GM21786 (cell line): ENCODE measurements around the gene TMEM39B.
"Not testable (repeated sequence)": the region's sequence is repeated elsewhere in the genome, so short reads cannot be mapped to it uniquely, and the experiment has no call there.

Experiments used
- ATAC-seq: cut with Tn5 transposase; IDR thresholded peaks from one replicate; pipeline ENCODE4 v1.9.1; 2021; ENCODE audit not compliant: unreplicated experiment

Gene TMEM39B

DNA sequence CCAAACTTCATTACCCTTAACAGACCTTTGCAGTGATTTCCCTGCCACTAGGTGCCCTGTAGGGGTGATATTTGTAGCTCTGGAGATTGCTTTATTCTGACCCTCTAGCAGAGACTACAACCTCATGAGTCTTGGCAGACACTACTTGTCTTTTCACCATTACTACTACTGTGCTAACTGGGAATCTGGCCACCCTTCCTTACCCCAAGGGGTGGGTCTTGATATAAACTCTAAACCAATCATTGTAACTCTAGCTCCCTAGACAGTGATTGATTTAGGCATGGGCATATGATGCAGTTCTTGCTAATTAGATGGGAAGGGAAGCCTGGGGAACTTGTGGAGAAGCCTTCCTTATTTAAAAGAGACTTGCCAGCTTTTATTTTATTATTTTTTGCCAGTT is 39.0 kb downstream of the TMEM39B start:
- ATAC-seq, result no peak

DNA sequence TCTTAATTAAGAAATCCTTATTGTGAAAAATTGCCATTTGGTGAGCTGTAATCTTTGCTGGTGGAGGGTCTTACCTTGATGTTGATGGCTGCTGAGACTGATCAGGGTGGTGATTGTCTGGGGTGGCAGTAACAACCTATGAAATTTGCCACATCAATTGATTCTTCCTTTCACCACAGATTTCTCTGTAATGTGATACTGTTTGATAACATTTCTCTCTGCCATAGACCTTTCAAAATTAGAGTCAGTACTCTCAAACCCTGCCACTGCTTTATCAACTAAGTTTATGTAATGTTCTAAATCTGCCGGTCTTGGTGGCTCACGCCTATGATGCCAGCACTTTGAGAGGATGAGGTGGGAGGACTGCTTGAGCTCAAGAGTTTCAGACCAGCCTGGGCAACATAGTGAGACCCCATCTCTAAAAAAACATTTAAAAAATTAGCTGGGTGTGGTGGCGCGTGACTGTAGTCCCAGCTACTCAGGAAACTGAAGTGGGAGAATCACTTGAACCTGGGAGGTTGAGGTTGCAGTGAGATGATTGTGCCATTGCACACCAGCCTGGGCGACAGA is 40.2 kb downstream of the TMEM39B start:
- ATAC-seq, result no peak

DNA sequence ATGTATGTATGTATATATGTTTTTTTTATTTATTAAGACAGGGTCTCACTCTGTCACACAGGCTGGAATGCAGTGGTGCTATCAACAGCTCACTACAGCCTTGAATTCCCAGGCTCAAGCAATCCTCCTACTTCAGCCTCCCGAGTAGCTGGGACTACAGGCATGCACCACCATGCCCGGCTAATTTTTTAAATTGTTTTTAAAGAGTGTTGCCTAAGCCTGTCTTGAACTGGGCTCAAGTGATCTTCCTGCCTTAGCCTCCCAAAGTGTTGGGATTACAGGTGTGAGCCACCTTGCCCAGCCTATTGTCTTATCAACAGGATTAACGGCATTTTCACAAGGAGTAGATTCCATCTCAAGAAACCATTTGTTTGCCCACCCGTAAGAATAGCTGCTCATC is 40.7 kb downstream of the TMEM39B start:
- ATAC-seq, result not testable (repeated sequence)

DNA sequence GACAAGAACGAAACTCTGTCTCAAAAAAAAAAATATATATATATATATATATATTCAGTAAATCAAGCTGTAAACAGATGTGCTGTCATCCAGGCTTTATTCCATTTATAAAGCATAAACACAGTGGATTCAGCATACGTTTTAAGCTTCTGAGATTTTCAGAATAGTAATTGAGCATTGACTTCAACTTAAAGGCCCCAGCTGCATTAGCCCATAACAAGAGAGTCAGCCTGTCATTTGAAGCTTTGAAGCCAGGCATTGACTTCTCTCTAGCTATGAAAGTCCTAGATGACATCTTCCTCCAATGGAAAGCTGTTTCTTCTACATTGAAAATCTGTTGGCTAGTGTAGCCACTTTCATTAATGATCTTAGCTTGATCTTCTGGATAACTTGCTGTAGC is 41.7 kb downstream of the TMEM39B start:
- no peak for ATAC-seq

DNA sequence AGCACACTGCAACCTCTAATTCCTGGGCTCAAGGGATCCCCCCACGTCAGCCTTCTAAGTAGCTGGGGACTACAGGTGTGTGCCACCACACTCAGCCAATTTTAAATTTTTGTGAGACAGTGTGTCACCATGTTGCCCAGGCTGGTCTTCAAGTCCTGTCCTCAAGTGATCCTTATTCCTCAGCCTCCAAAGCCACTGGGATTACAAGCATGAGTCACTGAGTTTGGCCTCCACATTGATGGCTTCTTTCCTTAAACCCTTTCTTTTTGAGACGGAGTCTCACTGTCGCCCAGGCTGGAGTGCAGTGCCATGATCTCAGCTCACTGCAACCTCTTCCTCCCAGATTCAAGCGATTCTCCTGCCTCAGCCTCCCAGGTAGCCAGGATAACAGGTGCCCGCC is 42.8 kb downstream of the TMEM39B start:
- no peak for ATAC-seq

DNA sequence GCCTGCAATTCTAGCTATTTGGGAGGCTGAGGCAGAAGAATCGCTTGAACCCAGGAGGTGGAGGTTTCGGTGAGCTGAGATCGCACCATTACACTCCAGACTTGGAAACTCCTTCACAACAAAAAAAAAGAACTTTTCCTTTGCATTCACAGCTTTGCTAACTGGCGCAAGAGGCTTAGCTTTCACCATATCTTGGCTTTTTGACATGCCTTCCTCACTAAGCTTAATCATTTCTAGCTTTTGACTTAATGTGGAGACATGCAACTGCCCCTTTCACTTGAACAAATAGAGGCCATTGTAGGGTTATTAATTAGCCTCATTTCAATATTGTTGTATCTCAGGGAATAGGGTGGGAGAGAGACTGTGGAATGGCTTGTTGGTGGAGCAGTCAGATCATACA is 43.8 kb downstream of the TMEM39B start:
- no peak for ATAC-seq

DNA sequence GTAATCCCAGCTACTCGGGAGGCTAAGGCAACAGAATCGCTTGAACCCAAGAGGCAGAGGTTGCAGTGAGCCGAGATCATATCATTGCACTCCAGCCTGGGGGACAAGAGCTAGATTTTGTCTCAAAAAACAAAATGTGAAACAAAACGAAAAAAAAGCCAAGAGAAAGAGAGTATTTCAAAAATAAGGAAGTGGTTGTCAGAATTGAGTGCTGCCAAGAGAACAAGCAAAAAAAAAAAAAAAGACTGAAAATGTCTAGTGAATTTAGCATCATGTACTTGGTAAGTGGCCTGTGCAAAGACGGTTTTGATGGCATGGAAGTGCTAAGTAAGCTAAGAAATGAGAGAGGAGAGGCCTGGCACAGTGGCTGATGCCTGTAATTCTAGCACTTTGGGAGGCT is 49.4 kb downstream of the TMEM39B start:
- no peak for ATAC-seq

DNA sequence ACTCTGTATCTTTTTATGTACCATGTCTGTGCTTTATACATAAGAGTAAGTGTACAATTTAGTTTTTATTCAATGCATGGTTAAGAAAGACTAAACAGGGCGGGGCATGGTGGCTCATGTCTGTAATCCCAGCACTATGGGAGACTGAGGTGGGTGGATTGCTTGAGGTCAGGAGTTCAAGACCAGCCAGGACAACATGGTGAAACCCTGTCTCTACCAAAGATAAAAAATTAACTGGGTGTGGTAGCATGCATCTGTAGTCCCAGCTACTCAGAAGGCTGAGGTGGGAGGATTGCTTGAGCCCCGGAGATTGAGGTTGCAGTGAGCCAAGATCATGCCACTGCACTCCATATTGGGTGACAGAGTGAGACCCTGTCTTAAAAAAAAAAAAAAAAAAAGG is 50.6 kb downstream of the TMEM39B start:
- not testable (repeated sequence) for ATAC-seq

DNA sequence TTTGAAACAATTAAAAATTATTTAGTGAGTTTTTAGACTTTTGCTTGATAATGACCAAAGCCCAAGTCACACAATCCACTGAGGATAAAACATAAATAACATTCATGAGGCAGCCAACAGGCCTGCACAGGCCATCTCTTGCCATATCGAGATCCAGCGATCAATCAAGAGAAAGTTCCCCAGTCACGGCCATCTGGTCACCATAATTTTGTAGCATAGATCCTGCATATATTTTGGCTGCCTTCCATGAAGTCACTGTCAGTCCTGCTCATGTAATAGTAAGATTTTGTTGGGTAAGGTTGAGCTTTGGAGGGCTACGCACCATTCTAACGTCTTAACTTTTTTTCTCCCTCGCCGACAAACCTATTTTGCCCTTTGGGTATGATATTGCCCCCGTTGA is 52.6 kb downstream of the TMEM39B start:
- ATAC-seq, result no peak

DNA sequence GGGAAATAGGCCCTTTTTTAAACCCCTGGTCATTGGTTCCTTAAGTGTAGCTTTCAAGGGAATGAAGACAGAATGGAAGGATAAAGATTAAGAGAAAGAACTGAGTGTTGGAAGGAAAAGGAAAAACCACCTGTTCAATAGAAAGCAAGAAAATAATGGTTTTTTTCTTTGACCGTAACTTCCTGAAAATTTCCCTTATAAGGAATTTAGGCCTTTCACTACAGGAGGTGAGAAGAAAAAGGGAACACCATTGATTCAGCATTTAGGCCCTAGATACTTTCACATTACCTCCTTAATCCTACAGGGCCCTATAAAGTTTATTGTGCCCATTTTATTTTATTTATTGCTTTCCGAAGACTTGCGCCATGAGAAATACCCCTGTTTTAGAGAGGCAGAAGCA is 54.0 kb downstream of the TMEM39B start:
- ATAC-seq, result no peak

DNA sequence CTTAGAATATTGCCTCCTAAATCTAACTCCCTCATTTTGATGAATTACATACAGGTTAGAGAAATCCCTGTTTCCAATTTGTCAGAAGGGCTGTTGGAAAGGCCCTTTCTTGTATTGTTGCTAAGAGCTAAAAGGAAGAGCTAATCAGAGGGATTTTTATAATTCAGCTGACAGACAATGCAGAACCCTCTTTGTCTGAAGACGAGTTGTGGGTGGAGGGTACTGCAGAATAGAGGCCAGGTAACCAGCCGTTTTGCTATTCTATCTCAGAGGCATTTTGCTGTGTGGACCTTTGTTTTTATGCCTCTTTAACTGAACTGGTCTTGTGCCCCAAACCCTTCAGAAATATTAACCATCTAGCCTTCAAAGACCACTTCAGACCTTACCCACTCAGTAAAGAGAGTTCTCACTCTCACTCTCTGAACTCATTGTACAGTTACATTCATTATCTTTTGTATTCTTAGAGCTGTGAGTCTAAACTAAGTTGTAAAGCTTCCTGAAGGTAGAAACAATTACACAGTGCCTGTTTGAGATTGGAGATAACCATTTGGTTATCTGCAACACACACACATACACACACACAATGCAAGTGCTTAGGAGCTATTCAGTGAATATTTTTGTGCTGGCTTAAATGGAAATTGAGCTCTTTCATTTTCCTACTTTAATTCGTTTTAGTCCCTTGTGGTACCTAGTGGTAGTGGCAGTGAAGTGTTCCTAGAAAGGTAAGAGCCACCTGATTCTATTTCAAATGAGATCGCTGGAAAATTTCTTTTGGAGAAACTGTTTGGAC is 54.9 kb downstream of the TMEM39B start:
- ATAC-seq, result no peak

DNA sequence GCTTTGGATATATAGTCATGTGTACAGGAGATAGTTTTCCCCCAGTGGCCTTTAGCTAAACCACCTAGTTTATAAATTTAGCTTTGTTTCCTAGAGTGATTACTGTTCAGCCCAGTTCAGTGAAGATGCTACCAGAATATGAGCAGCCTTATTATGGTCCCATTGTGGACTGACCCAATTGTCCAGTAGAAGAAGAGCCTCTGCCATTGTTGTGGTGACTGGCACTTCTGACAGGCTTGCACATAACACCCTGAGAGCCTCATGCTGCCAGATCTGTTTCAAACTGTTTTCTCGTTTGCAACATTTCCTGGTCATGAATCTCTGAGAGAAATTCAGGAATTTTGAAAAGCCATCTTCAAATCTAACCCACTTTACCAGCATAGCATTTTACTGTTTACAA is 55.7 kb downstream of the TMEM39B start:
- ATAC-seq, result no peak

DNA sequence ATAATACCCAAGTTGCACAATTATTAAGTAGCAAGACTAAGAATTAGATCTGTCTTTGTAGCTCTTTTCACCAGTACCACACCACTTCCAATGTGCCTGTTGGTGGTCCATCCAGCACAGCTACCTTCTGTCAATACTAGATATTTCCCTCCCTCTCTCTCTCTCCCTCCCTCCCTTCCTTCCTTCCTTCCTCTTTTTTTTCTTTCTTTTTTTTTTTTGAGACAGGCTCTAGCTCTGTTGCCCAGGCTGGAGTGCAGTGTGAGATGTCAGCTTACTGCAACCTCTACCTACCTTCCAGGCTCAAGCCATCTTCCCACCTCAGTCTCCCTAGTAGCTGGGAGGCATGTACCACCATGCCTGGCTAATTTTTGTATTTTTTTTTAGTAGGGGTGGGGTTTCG is 56.2 kb downstream of the TMEM39B start:
- no peak for ATAC-seq

DNA sequence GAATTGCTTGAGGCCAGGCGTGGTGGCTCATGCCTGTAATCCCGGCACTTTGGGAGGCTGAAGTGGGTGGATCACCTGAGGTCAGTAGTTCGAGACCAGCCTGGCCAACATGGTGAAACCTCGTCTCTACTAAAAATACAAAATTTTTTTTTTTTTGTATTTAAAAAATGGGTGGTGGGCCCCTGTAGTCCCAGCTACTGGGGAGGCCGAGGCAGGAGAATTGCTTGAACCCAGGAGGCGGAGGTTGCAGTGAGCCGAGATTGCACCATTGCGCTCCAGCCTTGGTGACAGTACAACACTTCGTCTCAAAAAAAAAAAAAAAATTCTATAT is 61.2 kb downstream of the TMEM39B start:
- ATAC-seq, result not testable (repeated sequence)

DNA sequence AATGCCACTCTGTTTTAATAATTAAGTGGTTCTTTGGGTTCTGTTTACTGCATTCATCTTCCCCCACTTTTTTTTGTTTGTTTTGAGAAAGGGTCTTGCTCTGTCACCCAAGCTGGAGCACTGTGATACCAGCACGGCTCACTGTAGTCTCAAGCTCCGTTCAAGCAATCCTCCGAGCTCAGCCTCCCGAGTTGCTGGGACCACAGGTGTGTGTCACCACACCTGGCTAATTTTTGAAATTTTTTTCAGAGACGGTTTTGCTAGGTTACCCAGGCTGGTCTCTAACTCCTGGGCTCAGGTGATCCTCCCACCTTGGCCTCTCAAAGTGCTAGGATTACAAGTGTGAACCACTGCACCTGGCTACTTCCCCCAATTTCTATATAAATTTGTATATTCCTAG is 64.4 kb downstream of the TMEM39B start:
- ATAC-seq, result no peak

DNA sequence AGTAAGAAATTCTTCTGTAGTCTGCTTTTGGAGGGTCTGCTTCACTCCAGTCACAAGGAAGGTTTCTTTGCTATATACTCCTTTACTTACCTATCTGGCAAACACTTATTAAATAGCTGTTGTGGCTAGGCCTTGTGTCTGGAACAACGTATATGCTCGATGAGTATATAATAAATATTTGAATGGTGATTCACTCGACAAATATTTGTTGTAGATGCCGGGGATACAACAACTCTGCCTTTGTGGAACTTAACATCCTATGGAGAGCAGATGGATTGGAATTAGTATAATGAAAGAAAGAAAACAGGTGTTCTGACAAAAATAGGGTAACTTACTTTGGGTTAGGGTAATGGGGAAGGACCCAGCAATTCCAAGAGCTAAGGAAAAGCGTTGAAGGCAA is 66.2 kb downstream of the TMEM39B start:
- ATAC-seq, result no peak

DNA sequence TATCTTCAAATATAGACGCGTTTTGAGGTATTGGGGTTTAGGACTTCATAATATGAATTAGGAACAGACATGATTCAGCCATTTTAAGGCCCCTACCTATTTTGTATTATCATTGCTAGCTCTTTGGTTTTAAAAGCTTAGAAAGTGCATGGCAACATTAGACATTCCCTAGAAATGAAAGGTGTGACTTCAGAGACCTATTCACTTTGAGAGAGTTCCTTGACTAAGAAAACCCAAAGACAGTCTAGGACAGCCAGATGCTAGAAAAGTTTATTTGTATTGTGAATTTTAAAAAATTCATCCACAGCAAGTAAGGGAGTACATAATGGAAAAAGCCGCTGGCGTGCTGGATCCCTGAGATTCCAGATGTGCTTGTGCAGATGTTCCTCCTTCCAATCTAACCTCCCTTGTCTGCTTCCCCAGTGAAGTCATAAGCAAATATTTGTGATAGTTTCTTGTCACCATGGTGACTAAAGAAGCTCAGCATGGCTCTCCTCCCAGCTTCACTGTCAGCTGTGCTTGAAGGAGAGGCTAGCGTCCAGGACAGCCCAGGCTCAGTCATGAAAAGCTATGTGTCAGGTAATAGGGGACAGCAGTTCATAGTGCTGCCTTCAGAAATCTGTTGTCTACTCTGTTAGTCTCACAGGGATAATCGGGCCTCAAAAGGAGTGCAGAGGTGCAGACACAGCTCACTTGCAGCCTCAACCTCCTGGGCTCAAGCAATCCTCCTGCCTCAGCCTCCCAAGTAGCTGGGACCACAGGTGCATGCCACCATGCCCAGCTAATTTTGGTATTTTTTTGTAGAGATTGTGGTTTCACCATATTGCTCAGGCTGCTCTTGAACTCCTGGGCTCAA is 69.9 kb downstream of the TMEM39B start:
- no peak for ATAC-seq

DNA sequence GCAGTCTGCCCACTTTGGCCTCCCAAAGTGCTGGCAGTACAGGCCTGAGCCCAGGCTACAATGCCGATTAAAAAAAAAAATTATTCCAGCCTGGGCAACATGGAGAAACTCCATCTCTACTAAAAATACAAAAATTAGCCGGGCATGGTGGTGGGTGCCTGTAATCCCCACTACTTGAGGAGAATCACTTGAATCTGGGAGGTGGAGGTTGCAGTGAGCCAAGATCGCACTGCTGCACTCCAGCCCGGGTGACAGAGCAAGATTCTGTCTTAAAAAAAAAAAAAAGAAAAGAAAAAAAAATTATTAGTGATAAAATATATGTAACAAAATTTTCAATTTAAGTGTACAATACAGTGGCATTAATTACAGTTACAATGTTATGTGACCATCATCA is 70.6 kb downstream of the TMEM39B start:
- not testable (repeated sequence) for ATAC-seq

DNA sequence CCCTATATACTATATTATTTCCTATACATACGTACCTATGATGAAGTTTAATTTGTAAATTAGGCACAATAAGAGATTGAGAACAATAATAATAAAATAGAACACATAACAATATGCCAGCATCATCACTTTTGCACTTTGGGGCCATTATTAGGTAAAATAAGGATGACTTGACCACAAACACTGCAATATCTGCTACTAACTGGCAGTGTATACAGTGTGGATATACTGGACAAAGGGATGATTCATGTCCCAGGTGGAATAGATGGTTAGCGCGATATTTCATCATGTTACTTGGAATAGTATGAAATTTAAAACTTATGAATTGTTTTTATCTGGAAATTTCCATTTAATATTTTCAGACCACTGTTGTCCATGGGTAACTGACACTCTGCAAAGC is 71.3 kb downstream of the TMEM39B start:
- ATAC-seq, result no peak

DNA sequence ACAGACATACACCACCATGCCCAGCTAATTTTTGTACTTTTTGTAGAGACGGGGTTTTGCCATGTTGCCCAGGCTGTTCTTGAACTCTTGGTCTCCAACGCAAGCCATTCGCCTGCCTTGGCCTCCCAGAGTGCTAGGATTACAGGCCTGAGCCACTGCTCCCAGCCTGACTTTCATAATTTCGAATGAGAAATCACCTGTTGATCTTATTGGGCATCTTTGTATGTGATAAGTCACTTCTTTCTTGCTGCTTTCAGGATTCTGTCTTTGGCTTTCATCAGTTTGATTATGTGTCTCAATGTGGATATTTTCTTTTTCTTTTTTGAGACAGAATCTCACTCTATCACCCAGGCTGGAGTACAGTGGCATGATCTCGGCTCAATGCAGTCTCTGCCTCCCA is 75.1 kb downstream of the TMEM39B start:
- not testable (repeated sequence) for ATAC-seq

DNA sequence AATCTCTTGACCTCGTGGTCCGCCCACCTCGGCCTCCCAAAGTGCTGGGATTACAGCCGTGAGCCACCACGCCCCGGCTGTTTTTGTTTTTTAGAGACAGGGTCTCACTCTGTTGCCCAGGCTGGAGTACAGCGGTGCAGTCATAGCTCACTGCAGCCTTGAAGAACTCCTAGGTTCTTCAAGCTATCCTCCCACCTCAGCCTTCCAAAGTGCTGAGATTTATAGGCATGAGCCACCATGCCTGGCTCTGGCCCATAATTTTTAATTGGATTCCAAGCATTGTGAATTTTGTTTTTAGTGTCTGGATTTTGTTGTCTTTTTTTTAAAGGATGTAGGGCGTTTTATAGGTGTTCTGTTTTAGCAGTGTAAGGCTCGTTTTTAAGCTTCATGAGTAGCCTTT is 78.1 kb downstream of the TMEM39B start:
- ATAC-seq, result no peak

DNA sequence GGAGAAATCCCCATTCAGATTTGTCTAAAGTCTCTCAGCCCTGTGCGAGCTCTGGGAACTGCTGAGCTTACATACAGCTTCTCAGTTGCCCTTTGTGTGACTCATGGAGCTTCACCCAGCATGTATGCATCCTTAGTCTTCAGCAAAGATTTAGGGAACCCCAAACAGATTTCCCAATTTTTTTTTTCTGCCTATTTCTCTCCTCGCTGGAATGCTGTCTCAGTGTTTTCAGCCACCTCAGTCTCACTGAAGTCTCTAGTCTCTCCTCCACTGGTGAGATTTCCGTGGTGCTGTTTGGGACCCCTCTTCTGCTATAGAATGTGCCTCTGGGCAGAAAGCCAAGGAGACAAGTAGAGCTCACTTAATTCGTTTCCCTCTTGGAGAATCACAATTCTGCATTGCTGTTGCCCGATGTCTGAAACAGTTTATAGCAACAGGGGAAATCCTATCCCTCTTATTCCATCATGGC is 78.6 kb downstream of the TMEM39B start:
- ATAC-seq, result no peak
